Measurements from ENCODE around the gene SLC25A38.

Gene SLC25A38

DNA sequence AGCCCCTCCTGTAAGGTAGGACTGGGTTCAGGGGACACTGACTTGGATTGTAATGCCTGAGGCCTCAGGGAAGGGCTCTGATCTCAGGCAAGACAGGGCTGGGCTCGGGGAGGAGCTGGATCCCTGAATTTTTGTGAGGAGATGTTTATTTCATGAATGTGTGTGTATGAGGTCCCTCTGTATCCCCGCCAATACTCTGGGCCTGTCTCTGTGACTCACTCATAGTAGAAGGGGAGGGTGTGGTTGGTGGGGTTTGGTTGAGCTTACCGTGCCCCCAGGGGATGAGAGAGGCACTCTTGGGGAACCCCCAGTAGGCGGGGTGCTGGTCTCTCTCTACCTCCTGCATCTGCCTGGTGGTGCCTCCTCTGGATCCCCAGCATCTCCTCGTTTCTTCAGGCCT, 51.4 kb downstream of the SLC25A38 start:
- no peak for DNase-seq (ENCODE audit: low read depth)

DNA sequence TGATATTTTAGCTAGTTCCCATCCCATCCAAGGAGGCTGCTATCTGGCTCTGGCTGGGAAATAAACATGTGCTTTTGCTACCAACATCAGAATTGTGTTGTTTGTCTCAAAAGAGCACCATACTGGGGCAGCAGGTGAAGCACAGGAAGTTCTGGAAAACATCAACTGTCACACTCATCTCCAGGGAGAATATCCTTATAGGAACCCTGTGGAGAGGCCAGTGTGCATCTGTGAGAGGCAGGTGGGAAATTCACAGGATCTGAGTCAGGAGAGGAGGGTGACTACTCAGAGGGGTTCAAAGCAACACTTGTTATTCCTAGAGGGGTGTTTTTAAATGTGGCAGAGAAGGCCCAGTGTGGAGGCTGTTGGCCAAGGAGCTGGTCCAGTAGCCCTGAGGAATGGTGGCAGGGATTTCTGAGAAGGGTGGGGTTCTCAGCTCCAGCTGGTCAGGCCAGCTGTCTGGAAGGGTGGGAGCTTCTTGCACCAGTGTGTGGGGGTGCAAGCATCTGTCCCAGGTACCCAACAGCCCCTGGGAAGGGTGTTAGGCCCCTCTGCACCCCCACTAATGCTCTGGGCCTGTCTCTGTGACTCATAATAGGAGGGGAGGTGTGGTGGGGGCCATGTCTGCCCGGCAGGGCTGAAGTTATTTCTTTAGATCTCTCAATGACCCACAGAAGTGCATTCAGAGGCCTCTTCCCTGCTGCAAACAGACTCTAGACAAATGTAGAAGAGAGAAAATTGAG, 52.0 kb downstream of the SLC25A38 start:
- DNase-seq (ENCODE audit: low read depth): no peak

DNA sequence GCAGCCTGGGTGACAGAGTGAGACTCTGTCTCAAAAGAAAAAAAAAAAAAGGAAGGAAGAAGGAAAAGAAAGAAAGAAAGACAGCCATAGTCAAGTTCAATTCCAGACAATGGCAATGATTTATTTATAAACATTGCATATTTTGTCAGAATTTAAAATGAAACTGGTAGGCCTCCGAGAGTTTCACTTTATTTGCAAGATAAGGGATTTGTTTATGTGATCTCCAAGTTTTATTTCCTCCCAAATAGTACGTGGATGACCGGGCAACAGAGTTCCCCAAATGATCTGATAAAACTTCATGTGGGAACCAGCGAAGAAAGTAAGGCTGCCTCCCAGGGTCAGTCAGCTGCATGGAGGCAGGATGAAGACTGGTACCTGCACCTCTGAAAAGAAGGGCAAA, 55.7 kb downstream of the SLC25A38 start:
- no peak for DNase-seq (ENCODE audit: low read depth)

DNA sequence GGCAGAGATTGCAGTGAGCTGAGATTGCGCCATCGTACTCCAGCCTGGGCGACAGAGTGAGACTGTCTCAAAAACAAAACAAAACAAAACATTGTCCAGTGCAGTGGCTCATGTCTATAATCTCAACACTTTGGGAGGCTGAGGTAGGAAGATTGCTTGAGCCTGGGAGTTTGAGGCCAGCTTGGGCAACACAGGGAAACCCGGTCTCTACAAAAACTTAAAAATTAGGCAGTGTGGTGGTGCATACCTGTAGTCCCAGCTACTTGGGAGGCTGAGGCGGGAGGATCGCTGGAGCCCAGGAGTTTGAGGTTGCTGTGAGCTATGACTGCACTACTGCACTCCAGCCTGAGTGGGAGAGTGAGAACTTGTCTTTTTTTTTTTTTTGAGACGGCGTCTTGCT, 57.1 kb downstream of the SLC25A38 start:
- DNase-seq (ENCODE audit: low read depth): no peak

DNA sequence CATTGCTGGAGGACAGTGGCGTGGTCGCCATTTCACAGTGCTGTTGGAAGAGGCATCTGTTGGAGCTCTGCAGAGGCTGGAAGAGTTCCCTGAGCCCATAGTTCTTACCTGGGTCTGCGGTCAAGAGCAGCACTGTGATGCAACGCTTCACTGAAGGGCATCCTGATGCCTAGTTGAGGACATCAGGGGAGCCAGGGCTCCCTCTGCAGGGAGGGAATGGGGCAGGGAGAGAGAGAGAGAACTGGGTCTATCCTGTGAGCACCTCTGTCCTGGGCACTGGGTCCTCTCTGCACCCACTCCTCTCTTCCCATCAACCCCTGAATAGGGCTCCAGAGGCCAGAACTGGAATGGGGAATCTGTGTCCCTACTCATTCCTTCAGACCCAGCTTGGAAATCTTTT, 60.4 kb downstream of the SLC25A38 start:
- DNase-seq (ENCODE audit: low read depth): no peak

DNA sequence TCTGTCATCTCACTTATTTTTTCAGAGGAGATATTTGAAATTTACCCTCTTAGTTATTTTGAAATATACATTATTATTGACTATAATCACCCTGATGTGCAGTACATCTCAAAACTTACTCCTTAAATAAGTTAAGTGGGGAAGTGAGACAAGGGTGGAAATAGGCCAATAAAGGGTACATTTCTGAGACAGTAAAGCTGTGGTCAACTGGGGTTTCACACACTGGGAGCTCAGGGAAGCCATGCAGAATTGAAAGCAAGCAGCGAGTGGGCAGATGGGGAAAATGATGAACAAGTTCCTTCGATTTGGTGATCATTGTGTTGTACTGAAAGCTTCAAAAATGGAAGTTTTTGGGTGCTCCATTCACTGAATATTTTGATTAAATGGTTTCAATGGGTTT, 62.8 kb downstream of the SLC25A38 start:
- DNase-seq (ENCODE audit: low read depth): no peak

DNA sequence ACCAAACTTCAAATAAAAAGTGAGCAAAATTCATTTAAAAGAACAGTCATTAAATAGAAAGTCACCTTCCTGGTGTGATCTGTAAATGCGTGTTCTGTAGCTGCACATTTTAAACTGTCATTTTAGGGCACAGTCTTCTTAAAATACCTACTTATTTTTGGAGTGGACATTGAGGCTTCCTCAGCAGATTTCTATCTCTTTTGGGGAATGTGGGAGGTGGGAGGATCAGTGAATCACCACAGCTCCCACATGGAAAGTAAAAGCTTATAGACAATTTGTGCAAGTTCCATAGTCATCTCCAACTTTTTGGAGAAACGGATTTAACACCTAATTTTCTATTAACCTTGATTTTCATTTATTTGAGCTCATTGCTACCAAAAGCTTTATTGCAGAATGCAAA, 63.3 kb downstream of the SLC25A38 start:
- no peak for DNase-seq (ENCODE audit: low read depth)

All from HS-5 (cell line).